GM12878 (cell line): ENCODE results near the gene VSIG10L2. TPM values are rescaled to one million over a fixed set of nuclear protein-coding genes. Genes with fewer than 3 reads are reported as not detected.

Source experiments
- ATAC-seq: fragments of 200-7000 bp; cut with Tn5 transposase; 3 replicates; pipeline ENCODE4 v1.9.1; 2020; ENCODE audit warnings: mild to moderate bottlenecking, moderate library complexity
- BruUV-seq: library from RNA; stranded (reverse); fragments of 400-500 nt; replicated peaks from 2 replicates; lab custom pipeline; 2021; lab: Mats Ljungman, UMichigan
- CTCF ChIA-PET: fragments of 300-600 bp; sonication (Branson Sonifier 250); formaldehyde crosslinking; extraction: SDS; loops from one replicate; lab custom pipeline; 2021; ENCODE audit warnings: inconsistent platforms; lab: Yijun Ruan, JAX
- POLR2A ChIA-PET: fragments of 350-600 bp; formaldehyde crosslinking; extraction: SDS; loops from one replicate; lab custom pipeline; 2021; ENCODE audit warnings: inconsistent platforms; lab: Charles Lee
- RAD21 ChIA-PET: fragments of 300-600 bp; sonication (Branson Sonifier 250); formaldehyde crosslinking; loops from one replicate; lab custom pipeline; 2023; ENCODE audit warnings: antibody characterized with exemption; ENCODE audit not compliant: unreplicated experiment; lab: Charles Lee
- SMC1A ChIA-PET: fragments of 300-600 bp; sonication (Branson Sonifier 250); formaldehyde crosslinking; loops from one replicate; lab custom pipeline; 2023; ENCODE audit not compliant: unreplicated experiment, uncharacterized antibody; lab: Charles Lee
- DNase-seq: peaks from one replicate; pipeline ENCODE4 v3.0.0-alpha.2; 2011; ENCODE audit warnings: low read depth, low spot score
- FAIRE-seq: peaks from 3 replicates; lab custom pipeline; 2011; peaks lifted over from hg19 to GRCh38; lab: Jason Lieb, UNC
- H2AFZ ChIP-seq: 2 replicates; pipeline ENCODE4 v1.6.0; 2011; ENCODE audit warnings: low read depth, low read length, control low read depth; ENCODE audit not compliant: control insufficient read depth
- H3K27ac ChIP-seq: 2 replicates; pipeline ENCODE4 v1.5.1; 2011; ENCODE audit warnings: control low read depth; ENCODE audit not compliant: control insufficient read depth, insufficient read depth
- H3K27me3 ChIP-seq, 2 experiments: replicated peaks in 1 of 2; 2 replicates each; pipeline versions ENCODE4 v1.6.0 to v1.6.1; 2011; ENCODE audit warnings: low read length in 1 of 2; ENCODE audit not compliant: control insufficient read depth in 2 of 2, insufficient read depth in 2 of 2
- H3K36me3 ChIP-seq, 2 experiments: 2 replicates each; pipeline ENCODE4 v1.5.1; 2011; ENCODE audit warnings: low read length in 1 of 2; ENCODE audit not compliant: control insufficient read depth in 2 of 2, insufficient read depth in 2 of 2
- H3K4me1 ChIP-seq: 2 replicates; pipeline ENCODE4 v1.6.1; 2011; ENCODE audit warnings: mild to moderate bottlenecking, low read length, moderate library complexity, mixed read lengths; ENCODE audit not compliant: control insufficient read depth, insufficient read depth
- H3K4me2 ChIP-seq: 2 replicates; pipeline ENCODE4 v1.6.0; 2011; ENCODE audit warnings: control low read depth; ENCODE audit not compliant: control insufficient read depth, insufficient read depth
- H3K4me3 ChIP-seq: fragments of 200-600 bp; sonication (generic); 2 replicates; pipeline ENCODE4 v1.5.1; 2016
- H3K79me2 ChIP-seq: 2 replicates; pipeline ENCODE4 v1.6.0; 2011; ENCODE audit warnings: low read length; ENCODE audit not compliant: control insufficient read depth, insufficient read depth
- H3K9ac ChIP-seq: 2 replicates; pipeline ENCODE4 v1.8.0; 2011; ENCODE audit warnings: low read length, control low read depth, mixed read lengths; ENCODE audit not compliant: control insufficient read depth, insufficient read depth
- H3K9me3 ChIP-seq: replicated peaks from 3 replicates; pipeline ENCODE4 v1.5.1; 2011; ENCODE audit warnings: mild to moderate bottlenecking, low read length; ENCODE audit not compliant: control insufficient read depth, insufficient read depth
- H4K20me1 ChIP-seq: 2 replicates; pipeline ENCODE4 v1.6.0; 2011; ENCODE audit not compliant: control insufficient read depth, insufficient read depth
- ATF7 ChIP-seq: fragments of 450-650 bp; IDR thresholded peaks from 2 replicates; pipeline ENCODE4 v1.6.1; 2016; ENCODE audit warnings: low read depth, mild to moderate bottlenecking
- CBX3 ChIP-seq: fragments of 200-600 bp; sonication (generic); IDR thresholded peaks from 2 replicates; pipeline ENCODE4 v1.6.1; 2016; ENCODE audit warnings: low read depth, borderline replicate concordance
- CBX5 ChIP-seq: sonication (generic); IDR thresholded peaks from 2 replicates; pipeline ENCODE4 v1.6.1; 2016; ENCODE audit warnings: low read depth, moderate library complexity, mild to moderate bottlenecking, inconsistent platforms
- IRF4 ChIP-seq: IDR thresholded peaks from 2 replicates; pipeline ENCODE4 v1.6.1; 2011; ENCODE audit warnings: low read depth, low read length
- KDM1A ChIP-seq: fragments of 200-600 bp; sonication (generic); IDR thresholded peaks from 2 replicates; pipeline ENCODE4 v1.6.1; 2016; ENCODE audit warnings: borderline replicate concordance
- MEF2B ChIP-seq: fragments of 450-650 bp; IDR thresholded peaks from 2 replicates; pipeline ENCODE4 v1.6.1; 2018; ENCODE audit warnings: mild to moderate bottlenecking, moderate library complexity; ENCODE audit not compliant: partially characterized antibody, poor library complexity, severe bottlenecking
- NR2F1 ChIP-seq: fragments of 450-650 bp; conservative IDR thresholded peaks from 2 replicates; pipeline ENCODE4 v1.6.1; 2017; ENCODE audit warnings: mild to moderate bottlenecking
- RAD51 ChIP-seq: fragments of 450-650 bp; IDR thresholded peaks from 2 replicates; pipeline ENCODE4 v1.6.1; 2016; ENCODE audit warnings: moderate library complexity, mild to moderate bottlenecking, inconsistent platforms
- RFX5 ChIP-seq: IDR thresholded peaks from 2 replicates; pipeline ENCODE4 v1.6.1; 2011; ENCODE audit warnings: low read depth, low read length, improper control_type of control experiment
- SRF ChIP-seq, 2 experiments: IDR thresholded peaks; 2 replicates each; pipeline ENCODE4 v1.6.1; 2011; ENCODE audit warnings: low read depth in 2 of 2, low read length in 2 of 2, mild to moderate bottlenecking in 1 of 2, moderate library complexity in 1 of 2
- ZBED1 ChIP-seq: IDR thresholded peaks from 2 replicates; pipeline ENCODE4 v1.6.1; 2016; ENCODE audit warnings: borderline replicate concordance
- WGBS: methylation state at CpG from one replicate; pipeline ENCODE4 v1.1.6; 2016; ENCODE audit warnings: low lambda C conversion rate; ENCODE audit not compliant: insufficient replicate concordance, insufficient coverage; ENCODE audit errors: missing lambda C conversion rate; 5-methylcytosine and 5-hydroxymethylcytosine counted together
- in situ Hi-C: fragments of 300-500 bp; cut with MboI; formaldehyde crosslinking; loops from 9 replicates; pipeline ENCODE4 v1.14.3; 2018; ENCODE audit warnings: mixed read lengths
- intact Hi-C: fragments of 100-400 bp; cut with micrococcal nuclease; formaldehyde crosslinking; loops from one replicate; pipeline ENCODE4 v1.14.2; 2022; ENCODE audit not compliant: unreplicated experiment
- polyA plus RNA-seq, 11 experiments: library from polyadenylated mRNA; depleted of rRNA in 4 of 11; unstranded in 6 of 11; stranded (reverse) in 5 of 11; fragments of >200 nt; fragmentation: Nextera tagmentation in 4 of 11; fragmentation: Illumina TruSeq in 1 of 11; extraction: Ambion mirVana in 4 of 11; extraction: Trizol in 1 of 11; gene quantifications; 1 replicate in 1 of 11; 2 replicates in 10 of 11; pipeline versions ENCODE4 v1.2.1 to v1.2.3, GENCODE V29; 2011 to 2016; ENCODE audit warnings: inconsistent platforms in 2 of 11, missing spikeins in 2 of 11, low read depth in 1 of 11
- total RNA-seq, 4 experiments: library from RNA; depleted of rRNA in 3 of 4; stranded (reverse); fragments of >200 nt in 3 of 4; fragmentation: Illumina TruSeq in 1 of 4; extraction: Trizol in 1 of 4; gene quantifications; 2 replicates each; pipeline versions ENCODE4 v1.2.1 to v1.2.3, GENCODE V29; 2013 to 2021
- TF ChIP-seq, protein P1 (sequence below): fragments of 450-650 bp; IDR thresholded peaks from 2 replicates; pipeline ENCODE4 v1.6.1; 2018; ENCODE audit warnings: borderline replicate concordance, mild to moderate bottlenecking; ENCODE audit not compliant: partially characterized antibody
- TF ChIP-seq, protein P2 (sequence below): fragments of 450-650 bp; conservative IDR thresholded peaks from 2 replicates; pipeline ENCODE4 v1.6.1; 2017; ENCODE audit warnings: mild to moderate bottlenecking, moderate library complexity
- TF ChIP-seq, protein P3 (sequence below): fragments of 450-650 bp; IDR thresholded peaks from 2 replicates; pipeline ENCODE4 v1.6.1; 2017; ENCODE audit warnings: mild to moderate bottlenecking, low read depth, inconsistent platforms; ENCODE audit not compliant: poor library complexity, severe bottlenecking

The VSIG10L2 gene
- total and polyA plus RNA-seq, 10 of the 15 experiments (the other 5 are each of a cell fraction or from before 2014, with no cell fraction given): 0.02 TPM; not detected in 9

GRCh38 chr11:125923633-125924032 is 22.2 kb upstream of the VSIG10L2 start:
- no peaks in the 10 kb centered on the region for H3K36me3 ChIP-seq
- FAIRE-seq: no peak
- ChIA-PET RAD21 (interaction anchor here (2.0 to 3.7 kb wide), 2 partner anchors 266 to 270 kb away, joined by 6 to 27 read pairs; no protein-coding TSS in a partner anchor), POLR2A (no interaction called here), CTCF (interaction anchor here (0.6 to 5.9 kb wide), 12 partner anchors 11 to 557 kb away, joined by 3 to 120 read pairs (median 5); partner anchors contain the start of gene PUS3), SMC1A (interaction anchor here (0.6 to 6.3 kb wide), 6 partner anchors 13 to 271 kb away, joined by 3 to 61 read pairs (median 4); no protein-coding TSS in a partner anchor)
- BruUV-seq: no TSS peak
- H3K27me3 ChIP-seq: no peaks in the 10 kb centered on the region
- in situ Hi-C loops (loop anchor here (5.0 kb wide), 1 partner anchor 269 kb away; no protein-coding TSS in a partner anchor), intact Hi-C loops (loop anchor here (1.0 to 10.0 kb wide), 4 partner anchors 139 to 391 kb away; partner anchors contain the start of gene CDON)
- no peaks in the 10 kb centered on the region for H4K20me1 ChIP-seq
- no peak overlapping the region for H2AFZ ChIP-seq
- no peaks in the 10 kb centered on the region for H3K79me2 ChIP-seq
- no peak overlapping the region for H3K9ac ChIP-seq
- 67% methylated on average over 8 of the region's 8 CpGs for WGBS
- no peak overlapping the region for H3K4me2 ChIP-seq
- DNase-seq: no peak
- H3K27ac ChIP-seq: no peak overlapping the region
- H3K4me3 ChIP-seq: no peak overlapping the region
- no peaks in the 10 kb centered on the region for H3K4me1 ChIP-seq
- H3K9me3 ChIP-seq: no peaks in the 10 kb centered on the region
- ATAC-seq: no peak
- TF ChIP-seq MEF2B (no peak), KDM1A (no peak), ATF7 (no peak), RFX5 (no peak), CBX3 (no peak), NR2F1 (no peak), RAD51 (no peak), SRF (IDR thresholded peaks at IDR 0.05; ENCODE audit: low read depth in 2 of 2, low read length in 2 of 2) (no peak), IRF4 (no peak), CBX5 (no peak), ZBED1 (no peak)
- TF ChIP-seq, protein P1, sequence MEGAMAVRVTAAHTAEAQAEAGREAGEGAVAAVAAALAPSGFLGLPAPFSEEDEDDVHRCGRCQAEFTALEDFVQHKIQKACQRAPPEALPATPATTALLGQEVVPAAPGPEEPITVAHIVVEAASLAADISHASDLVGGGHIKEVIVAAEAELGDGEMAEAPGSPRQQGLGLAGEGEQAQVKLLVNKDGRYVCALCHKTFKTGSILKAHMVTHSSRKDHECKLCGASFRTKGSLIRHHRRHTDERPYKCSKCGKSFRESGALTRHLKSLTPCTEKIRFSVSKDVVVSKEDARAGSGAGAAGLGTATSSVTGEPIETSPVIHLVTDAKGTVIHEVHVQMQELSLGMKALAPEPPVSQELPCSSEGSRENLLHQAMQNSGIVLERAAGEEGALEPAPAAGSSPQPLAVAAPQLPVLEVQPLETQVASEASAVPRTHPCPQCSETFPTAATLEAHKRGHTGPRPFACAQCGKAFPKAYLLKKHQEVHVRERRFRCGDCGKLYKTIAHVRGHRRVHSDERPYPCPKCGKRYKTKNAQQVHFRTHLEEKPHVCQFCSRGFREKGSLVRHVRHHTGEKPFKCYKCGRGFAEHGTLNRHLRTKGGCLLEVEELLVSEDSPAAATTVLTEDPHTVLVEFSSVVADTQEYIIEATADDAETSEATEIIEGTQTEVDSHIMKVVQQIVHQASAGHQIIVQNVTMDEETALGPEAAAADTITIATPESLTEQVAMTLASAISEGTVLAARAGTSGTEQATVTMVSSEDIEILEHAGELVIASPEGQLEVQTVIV: no peak
- TF ChIP-seq, protein P2, sequence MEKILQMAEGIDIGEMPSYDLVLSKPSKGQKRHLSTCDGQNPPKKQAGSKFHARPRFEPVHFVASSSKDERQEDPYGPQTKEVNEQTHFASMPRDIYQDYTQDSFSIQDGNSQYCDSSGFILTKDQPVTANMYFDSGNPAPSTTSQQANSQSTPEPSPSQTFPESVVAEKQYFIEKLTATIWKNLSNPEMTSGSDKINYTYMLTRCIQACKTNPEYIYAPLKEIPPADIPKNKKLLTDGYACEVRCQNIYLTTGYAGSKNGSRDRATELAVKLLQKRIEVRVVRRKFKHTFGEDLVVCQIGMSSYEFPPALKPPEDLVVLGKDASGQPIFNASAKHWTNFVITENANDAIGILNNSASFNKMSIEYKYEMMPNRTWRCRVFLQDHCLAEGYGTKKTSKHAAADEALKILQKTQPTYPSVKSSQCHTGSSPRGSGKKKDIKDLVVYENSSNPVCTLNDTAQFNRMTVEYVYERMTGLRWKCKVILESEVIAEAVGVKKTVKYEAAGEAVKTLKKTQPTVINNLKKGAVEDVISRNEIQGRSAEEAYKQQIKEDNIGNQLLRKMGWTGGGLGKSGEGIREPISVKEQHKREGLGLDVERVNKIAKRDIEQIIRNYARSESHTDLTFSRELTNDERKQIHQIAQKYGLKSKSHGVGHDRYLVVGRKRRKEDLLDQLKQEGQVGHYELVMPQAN: no peak
- TF ChIP-seq, protein P3, sequence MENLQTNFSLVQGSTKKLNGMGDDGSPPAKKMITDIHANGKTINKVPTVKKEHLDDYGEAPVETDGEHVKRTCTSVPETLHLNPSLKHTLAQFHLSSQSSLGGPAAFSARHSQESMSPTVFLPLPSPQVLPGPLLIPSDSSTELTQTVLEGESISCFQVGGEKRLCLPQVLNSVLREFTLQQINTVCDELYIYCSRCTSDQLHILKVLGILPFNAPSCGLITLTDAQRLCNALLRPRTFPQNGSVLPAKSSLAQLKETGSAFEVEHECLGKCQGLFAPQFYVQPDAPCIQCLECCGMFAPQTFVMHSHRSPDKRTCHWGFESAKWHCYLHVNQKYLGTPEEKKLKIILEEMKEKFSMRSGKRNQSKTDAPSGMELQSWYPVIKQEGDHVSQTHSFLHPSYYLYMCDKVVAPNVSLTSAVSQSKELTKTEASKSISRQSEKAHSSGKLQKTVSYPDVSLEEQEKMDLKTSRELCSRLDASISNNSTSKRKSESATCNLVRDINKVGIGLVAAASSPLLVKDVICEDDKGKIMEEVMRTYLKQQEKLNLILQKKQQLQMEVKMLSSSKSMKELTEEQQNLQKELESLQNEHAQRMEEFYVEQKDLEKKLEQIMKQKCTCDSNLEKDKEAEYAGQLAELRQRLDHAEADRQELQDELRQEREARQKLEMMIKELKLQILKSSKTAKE: no peak
